ENCODE measurements around the gene EBI3.

The EBI3 gene

GRCh38 chr19:4213116-4213515 lies 16.2 kb upstream of the EBI3 start:
- Histone ChIP-seq H3K4me1 (ENCODE audit: control insufficient read depth, insufficient read depth, low read depth, low read length) (peaks cover 17% of the 10 kb centered on the region), H2BK15ac (ENCODE audit: low read depth, poor library complexity, severe bottlenecking) (no peak overlapping the region), H3K4ac (ENCODE audit: low read depth in 1 of 2, low read length in 2 of 2) (no peak overlapping the region), H3K79me1 (replicated peaks; ENCODE audit: low read length, poor library complexity, severe bottlenecking) (no peaks in the 10 kb centered on the region), H3K36me3 (ENCODE audit: control insufficient read depth in 1 of 2, insufficient read depth in 2 of 2, low read depth in 1 of 2, low read length in 2 of 2) (no peaks in the 10 kb centered on the region), H3K9ac (ENCODE audit: low read length) (no peak overlapping the region), H2AFZ (ENCODE audit: low read depth, low read length) (no peak overlapping the region), H3K18ac (ENCODE audit: low read depth in 1 of 2, low read length in 2 of 2) (no peak overlapping the region), H4K8ac (ENCODE audit: low read length) (no peak overlapping the region), H3K27me3 (ENCODE audit: control insufficient read depth in 1 of 2, insufficient read depth in 1 of 2, low read length in 2 of 2) (peaks cover 0 to 21% of the 10 kb centered on the region in 2 experiments), H2AK5ac (ENCODE audit: low read length, severe bottlenecking) (no peak overlapping the region), H2BK5ac (ENCODE audit: low read depth, low read length, poor library complexity, severe bottlenecking) (no peak overlapping the region), H3K4me3 (ENCODE audit: insufficient read depth in 1 of 2, low read depth in 1 of 2, low read length in 2 of 2) (no peak overlapping the region), H3K27ac (ENCODE audit: low read length, poor library complexity, severe bottlenecking) (no peak overlapping the region), H3K9me3 (ENCODE audit: control insufficient read depth, low read length) (no peaks in the 10 kb centered on the region), H2BK120ac (ENCODE audit: low read depth, low read length) (no peak overlapping the region), H3K14ac (ENCODE audit: low read length in 2 of 2) (no peak overlapping the region), H3K4me2 (ENCODE audit: low read length, poor library complexity, severe bottlenecking) (no peak overlapping the region), H3K23ac (ENCODE audit: low read length in 2 of 2) (no peak overlapping the region), H4K91ac (ENCODE audit: low read length) (no peak overlapping the region), H2BK12ac (ENCODE audit: low read length in 2 of 2) (no peak overlapping the region)
- 79% methylated on average over 3 of the region's 3 CpGs for WGBS
- DNase-seq, result no peak

- H2AFZ ChIP-seq (ENCODE audit: low read depth, low read length), result no peak overlapping the region
- H3K27me3 ChIP-seq (ENCODE audit: control insufficient read depth in 1 of 2, insufficient read depth in 1 of 2, low read length in 2 of 2), result peaks cover 0 to 21% of the 10 kb centered on the region in 2 experiments
- H2BK5ac ChIP-seq (ENCODE audit: low read depth, low read length, poor library complexity, severe bottlenecking), result no peak overlapping the region
- H3K4ac ChIP-seq (ENCODE audit: low read depth in 1 of 2, low read length in 2 of 2), result no peak overlapping the region
- 80% methylated on average over 4 of the region's 10 CpGs for WGBS
- H3K4me3 ChIP-seq (ENCODE audit: insufficient read depth in 1 of 2, low read depth in 1 of 2, low read length in 2 of 2), result no peak overlapping the region
- H3K18ac ChIP-seq (ENCODE audit: low read depth in 1 of 2, low read length in 2 of 2), result no peak overlapping the region
- H4K8ac ChIP-seq (ENCODE audit: low read length), result no peak overlapping the region
- no peak overlapping the region for H2BK12ac ChIP-seq (ENCODE audit: low read length in 2 of 2)
- H3K9me3 ChIP-seq (ENCODE audit: control insufficient read depth, low read length), result no peaks in the 10 kb centered on the region
- H3K14ac ChIP-seq (ENCODE audit: low read length in 2 of 2), result no peak overlapping the region
- H3K9ac ChIP-seq (ENCODE audit: low read length), result no peak overlapping the region
- no peak overlapping the region for H2BK15ac ChIP-seq (ENCODE audit: low read depth, poor library complexity, severe bottlenecking)
- peaks cover 15% of the 10 kb centered on the region for H3K4me1 ChIP-seq (ENCODE audit: control insufficient read depth, insufficient read depth, low read depth, low read length)
- no peak overlapping the region for H2BK120ac ChIP-seq (ENCODE audit: low read depth, low read length)
- H3K36me3 ChIP-seq (ENCODE audit: control insufficient read depth in 1 of 2, insufficient read depth in 2 of 2, low read depth in 1 of 2, low read length in 2 of 2), result no peaks in the 10 kb centered on the region
- no peak overlapping the region for H3K27ac ChIP-seq (ENCODE audit: low read length, poor library complexity, severe bottlenecking)
- no peaks in the 10 kb centered on the region for H3K79me1 ChIP-seq (replicated peaks; ENCODE audit: low read length, poor library complexity, severe bottlenecking)
- no peak overlapping the region for H3K23ac ChIP-seq (ENCODE audit: low read length in 2 of 2)
- H4K91ac ChIP-seq (ENCODE audit: low read length), result no peak overlapping the region
- no peak overlapping the region for H2AK5ac ChIP-seq (ENCODE audit: low read length, severe bottlenecking)
- no peak for DNase-seq
- H3K4me2 ChIP-seq (ENCODE audit: low read length, poor library complexity, severe bottlenecking), result no peak overlapping the region
Measured at GRCh38 chr19:4215807-4216206, 13.5 kb upstream of the EBI3 start.

- H3K9ac ChIP-seq (ENCODE audit: low read length), result no peak overlapping the region
- H3K79me1 ChIP-seq (replicated peaks; ENCODE audit: low read length, poor library complexity, severe bottlenecking), result no peaks in the 10 kb centered on the region
- peaks cover 0 to 26% of the 10 kb centered on the region in 2 experiments for H3K27me3 ChIP-seq (ENCODE audit: control insufficient read depth in 1 of 2, insufficient read depth in 1 of 2, low read length in 2 of 2)
- no peak overlapping the region for H3K27ac ChIP-seq (ENCODE audit: low read length, poor library complexity, severe bottlenecking)
- no peak for DNase-seq
- no peak overlapping the region for H3K4me2 ChIP-seq (ENCODE audit: low read length, poor library complexity, severe bottlenecking)
- no peaks in the 10 kb centered on the region for H3K9me3 ChIP-seq (ENCODE audit: control insufficient read depth, low read length)
- H2BK120ac ChIP-seq (ENCODE audit: low read depth, low read length), result no peak overlapping the region
- H3K4ac ChIP-seq (ENCODE audit: low read depth in 1 of 2, low read length in 2 of 2), result no peak overlapping the region
- H3K4me1 ChIP-seq (ENCODE audit: control insufficient read depth, insufficient read depth, low read depth, low read length), result peaks cover 17% of the 10 kb centered on the region
- H2AFZ ChIP-seq (ENCODE audit: low read depth, low read length), result no peak overlapping the region
- no peak overlapping the region for H4K91ac ChIP-seq (ENCODE audit: low read length)
- no peak overlapping the region for H3K23ac ChIP-seq (ENCODE audit: low read length in 2 of 2)
- WGBS, result 81% methylated on average over 6 of the region's 6 CpGs
- no peak overlapping the region for H3K14ac ChIP-seq (ENCODE audit: low read length in 2 of 2)
- H2AK5ac ChIP-seq (ENCODE audit: low read length, severe bottlenecking), result no peak overlapping the region
- no peak overlapping the region for H3K4me3 ChIP-seq (ENCODE audit: insufficient read depth in 1 of 2, low read depth in 1 of 2, low read length in 2 of 2)
- no peak overlapping the region for H2BK12ac ChIP-seq (ENCODE audit: low read length in 2 of 2)
- no peak overlapping the region for H2BK5ac ChIP-seq (ENCODE audit: low read depth, low read length, poor library complexity, severe bottlenecking)
- H3K18ac ChIP-seq (ENCODE audit: low read depth in 1 of 2, low read length in 2 of 2), result no peak overlapping the region
- H2BK15ac ChIP-seq (ENCODE audit: low read depth, poor library complexity, severe bottlenecking), result no peak overlapping the region
- H4K8ac ChIP-seq (ENCODE audit: low read length), result no peak overlapping the region
- H3K36me3 ChIP-seq (ENCODE audit: control insufficient read depth in 1 of 2, insufficient read depth in 2 of 2, low read depth in 1 of 2, low read length in 2 of 2), result no peaks in the 10 kb centered on the region
Measured at GRCh38 chr19:4216846-4217245, 12.5 kb upstream of the EBI3 start.

GRCh38 chr19:4217429-4218264 lies 11.7 kb upstream of the EBI3 start:
- Histone ChIP-seq H3K9ac (ENCODE audit: low read length) (no peak overlapping the region), H3K4me2 (ENCODE audit: low read length, poor library complexity, severe bottlenecking) (no peak overlapping the region), H3K23ac (ENCODE audit: low read length in 2 of 2) (no peak overlapping the region), H3K36me3 (ENCODE audit: control insufficient read depth in 1 of 2, insufficient read depth in 2 of 2, low read depth in 1 of 2, low read length in 2 of 2) (no peaks in the 10 kb centered on the region), H2BK5ac (ENCODE audit: low read depth, low read length, poor library complexity, severe bottlenecking) (no peak overlapping the region), H2BK12ac (ENCODE audit: low read length in 2 of 2) (no peak overlapping the region), H4K8ac (ENCODE audit: low read length) (no peak overlapping the region), H2BK120ac (ENCODE audit: low read depth, low read length) (no peak overlapping the region), H3K4me1 (ENCODE audit: control insufficient read depth, insufficient read depth, low read depth, low read length) (peaks cover 14% of the 10 kb centered on the region), H2BK15ac (ENCODE audit: low read depth, poor library complexity, severe bottlenecking) (no peak overlapping the region), H3K9me3 (ENCODE audit: control insufficient read depth, low read length) (no peaks in the 10 kb centered on the region), H3K79me1 (replicated peaks; ENCODE audit: low read length, poor library complexity, severe bottlenecking) (no peaks in the 10 kb centered on the region), H3K14ac (ENCODE audit: low read length in 2 of 2) (no peak overlapping the region), H3K4me3 (ENCODE audit: insufficient read depth in 1 of 2, low read depth in 1 of 2, low read length in 2 of 2) (no peak overlapping the region), H4K91ac (ENCODE audit: low read length) (no peak overlapping the region), H3K27me3 (ENCODE audit: control insufficient read depth in 1 of 2, insufficient read depth in 1 of 2, low read length in 2 of 2) (peaks cover 0 to 19% of the 10 kb centered on the region in 2 experiments), H2AK5ac (ENCODE audit: low read length, severe bottlenecking) (no peak overlapping the region), H3K18ac (ENCODE audit: low read depth in 1 of 2, low read length in 2 of 2) (no peak overlapping the region), H3K4ac (ENCODE audit: low read depth in 1 of 2, low read length in 2 of 2) (no peak overlapping the region), H2AFZ (ENCODE audit: low read depth, low read length) (no peak overlapping the region), H3K27ac (ENCODE audit: low read length, poor library complexity, severe bottlenecking) (no peak overlapping the region)
- 96% methylated on average over 74 of the region's 81 CpGs for WGBS
- DNase-seq, result no peak
